Endothelial cell of hepatic sinusoid (primary cell): ENCODE data around the gene MYOF.

ENCODE experiments used
- in situ Hi-C: cut with HindIII; loops from 2 replicates; pipeline ENCODE4 v1.10.0; 2017; ENCODE audit warnings: low sequenced_read_pairs

Gene MYOF

DNA sequence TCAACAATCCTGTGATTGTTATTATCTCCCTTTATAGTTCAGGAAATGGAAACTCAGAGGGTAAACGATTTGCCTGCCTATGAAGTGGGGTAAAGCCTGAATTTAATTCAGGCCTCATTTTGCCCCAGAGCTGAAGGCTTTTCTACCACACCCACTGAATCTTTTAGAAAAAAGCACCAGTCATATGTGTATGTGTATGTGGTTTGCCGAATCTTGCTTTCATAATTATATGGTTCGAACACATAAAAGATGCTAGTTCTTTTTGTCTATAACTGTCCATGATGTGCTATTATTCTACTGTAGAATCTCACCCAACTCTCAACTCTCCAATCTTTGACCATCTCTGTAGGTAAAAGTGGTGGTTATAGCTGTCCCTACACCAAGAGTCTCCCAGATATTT lies 83.6 kb downstream of the MYOF start:
- in situ Hi-C loops: no loop called here

GRCh38 chr10:93397020-93397419 lies 85.1 kb downstream of the MYOF start:
- in situ Hi-C loops: no loop called here

- in situ Hi-C loops: no loop called here
These were observed 88.9 kb downstream of the MYOF start for GRCh38 chr10:93393211-93393610.

GRCh38 chr10:93392121-93392520 lies 90.0 kb downstream of the MYOF start:
- in situ Hi-C loops: no loop called here

GRCh38 chr10:93390306-93391090 lies 91.6 kb downstream of the MYOF start:
- in situ Hi-C loops: no loop called here

DNA sequence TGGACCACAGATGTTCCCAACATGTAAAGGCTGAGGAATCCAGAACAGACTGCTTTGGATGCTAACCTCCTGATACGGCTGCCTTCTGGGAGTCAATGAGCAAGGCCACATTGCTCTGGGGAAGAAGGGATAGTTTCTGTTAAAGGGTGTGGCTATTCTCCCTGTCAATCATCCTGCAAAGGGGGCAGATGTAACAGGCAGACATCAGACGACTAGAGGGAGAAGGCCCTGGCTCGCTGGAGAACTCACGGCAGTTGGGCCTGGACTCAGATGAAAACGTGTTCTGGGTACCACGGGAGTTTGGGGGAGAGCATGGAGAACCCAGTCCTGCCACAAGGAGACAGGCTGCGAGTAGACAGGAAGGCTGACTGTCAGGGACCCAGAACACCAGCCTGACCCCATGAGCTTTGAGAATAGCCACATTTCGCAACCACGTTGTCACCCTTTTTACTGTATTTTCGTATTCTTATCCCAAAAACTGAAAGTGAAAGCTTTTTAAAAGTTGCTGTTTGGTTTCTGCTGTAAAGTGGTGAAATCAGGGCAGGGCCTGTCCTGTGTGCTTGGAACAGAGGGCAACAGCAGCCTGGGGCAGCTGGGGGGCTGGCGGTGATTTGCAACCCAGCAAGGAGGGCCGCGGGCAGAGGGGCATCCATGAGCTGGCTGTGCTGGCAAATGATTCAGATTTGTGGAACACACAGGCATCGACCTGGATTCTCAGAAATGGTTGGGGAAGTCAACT lies 95.3 kb downstream of the MYOF start:
- in situ Hi-C loops: loop anchor here (10.0 kb wide), 1 partner anchor 78 kb away; no protein-coding TSS in a partner anchor

DNA sequence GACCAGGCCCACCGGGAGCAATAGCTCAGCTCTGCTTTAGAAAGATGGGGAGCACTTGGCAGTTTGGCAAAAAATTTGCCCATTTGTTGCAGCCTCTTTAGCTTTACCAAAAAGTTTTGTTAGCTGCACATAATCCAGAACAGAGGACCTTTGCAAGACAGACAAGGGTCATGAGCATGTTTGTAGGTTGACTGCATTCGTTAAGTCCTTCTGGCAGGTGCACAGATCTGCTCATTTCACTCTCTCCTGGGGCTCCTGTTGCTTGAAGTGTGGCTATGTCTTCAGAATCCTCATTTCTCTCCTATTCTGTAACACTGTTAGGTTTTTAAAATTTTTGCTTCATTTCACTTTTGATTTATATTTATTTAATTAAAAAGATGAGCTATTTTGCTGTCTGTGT lies 96.8 kb downstream of the MYOF start:
- in situ Hi-C loops: loop anchor here (10.0 kb wide), 1 partner anchor 79 kb away; no protein-coding TSS in a partner anchor

DNA sequence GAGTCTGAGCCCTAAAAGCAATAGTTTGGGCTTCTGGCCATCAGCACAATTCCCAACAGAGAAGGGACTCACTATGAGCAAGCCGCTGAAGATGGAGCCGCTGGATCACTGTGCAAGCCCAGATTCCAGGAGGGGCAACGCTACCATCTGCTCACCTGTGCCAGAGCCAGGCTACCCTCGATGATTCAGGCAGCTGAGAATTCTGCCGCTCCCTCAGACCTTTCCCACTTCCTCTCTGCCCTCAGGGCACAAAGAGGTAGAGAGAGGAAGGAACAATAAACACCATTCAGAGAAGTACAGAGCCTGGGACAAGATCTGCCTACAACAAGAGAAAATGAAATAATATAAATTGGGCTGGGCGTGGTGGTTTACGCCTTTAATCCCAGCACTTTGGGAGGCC lies 98.1 kb downstream of the MYOF start:
- in situ Hi-C loops: loop anchor here (10.0 kb wide), 1 partner anchor 81 kb away; no protein-coding TSS in a partner anchor

DNA sequence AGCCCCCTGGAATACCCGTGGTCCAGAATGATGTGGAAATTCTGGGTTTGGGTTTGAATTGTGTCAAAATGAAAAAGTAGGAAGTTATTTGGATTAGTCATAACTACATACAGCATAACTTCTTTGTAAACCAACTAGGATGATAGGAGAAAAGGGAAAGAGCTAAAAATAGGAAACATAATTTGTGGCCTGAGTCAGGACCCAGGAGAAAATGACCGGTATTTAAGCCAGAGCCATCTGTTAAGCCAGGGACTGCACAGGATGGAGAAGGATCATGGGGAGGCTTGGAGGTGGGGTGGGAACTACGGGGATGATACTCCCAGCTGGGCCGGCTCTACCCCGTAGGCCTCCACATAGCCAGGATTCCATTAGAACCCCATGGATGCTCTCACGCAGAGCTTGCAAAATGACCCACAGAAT lies 98.6 kb downstream of the MYOF start:
- in situ Hi-C loops: loop anchor here (10.0 kb wide), 1 partner anchor 81 kb away; no protein-coding TSS in a partner anchor

DNA sequence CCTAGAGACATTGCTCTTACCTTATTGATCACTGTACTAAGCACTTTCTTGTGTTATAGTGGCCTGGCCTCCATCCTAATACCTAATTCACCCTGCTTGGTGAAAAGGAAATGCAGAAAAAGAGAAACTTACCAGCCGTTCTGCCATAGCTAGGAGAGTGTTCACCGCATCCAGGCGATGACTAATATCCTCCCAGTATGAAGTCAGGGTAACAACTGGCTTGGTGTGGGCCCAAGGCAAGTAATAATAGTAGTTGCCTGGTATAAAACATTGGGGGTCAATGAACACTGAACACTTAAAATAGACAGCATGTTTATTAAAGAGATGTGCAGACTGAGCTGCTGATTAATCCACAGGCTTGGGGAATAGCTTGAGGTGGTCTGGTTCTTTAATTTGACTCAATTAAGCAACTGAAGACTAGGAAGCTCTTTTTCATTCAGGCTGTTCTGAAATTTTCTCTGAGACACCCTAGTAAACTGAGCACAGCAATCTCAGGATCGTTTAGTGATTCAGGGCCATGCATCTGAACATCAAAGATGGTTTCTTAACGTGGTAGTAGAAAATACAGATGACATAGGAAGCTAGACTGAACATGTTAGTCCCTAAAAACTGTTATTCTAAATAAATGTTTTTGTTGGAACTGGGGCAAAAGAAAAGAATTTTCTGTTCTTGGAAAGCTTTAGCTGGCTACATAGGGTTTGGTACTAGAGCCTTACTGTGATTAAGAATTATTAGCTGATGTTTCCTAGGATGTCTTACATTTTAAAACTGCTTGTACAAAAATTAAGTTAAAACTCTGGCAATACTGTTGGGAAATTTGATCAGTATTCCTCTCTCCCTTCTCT lies 102.2 kb downstream of the MYOF start:
- in situ Hi-C loops: loop anchor here (10.0 kb wide), 1 partner anchor 85 kb away; no protein-coding TSS in a partner anchor

DNA sequence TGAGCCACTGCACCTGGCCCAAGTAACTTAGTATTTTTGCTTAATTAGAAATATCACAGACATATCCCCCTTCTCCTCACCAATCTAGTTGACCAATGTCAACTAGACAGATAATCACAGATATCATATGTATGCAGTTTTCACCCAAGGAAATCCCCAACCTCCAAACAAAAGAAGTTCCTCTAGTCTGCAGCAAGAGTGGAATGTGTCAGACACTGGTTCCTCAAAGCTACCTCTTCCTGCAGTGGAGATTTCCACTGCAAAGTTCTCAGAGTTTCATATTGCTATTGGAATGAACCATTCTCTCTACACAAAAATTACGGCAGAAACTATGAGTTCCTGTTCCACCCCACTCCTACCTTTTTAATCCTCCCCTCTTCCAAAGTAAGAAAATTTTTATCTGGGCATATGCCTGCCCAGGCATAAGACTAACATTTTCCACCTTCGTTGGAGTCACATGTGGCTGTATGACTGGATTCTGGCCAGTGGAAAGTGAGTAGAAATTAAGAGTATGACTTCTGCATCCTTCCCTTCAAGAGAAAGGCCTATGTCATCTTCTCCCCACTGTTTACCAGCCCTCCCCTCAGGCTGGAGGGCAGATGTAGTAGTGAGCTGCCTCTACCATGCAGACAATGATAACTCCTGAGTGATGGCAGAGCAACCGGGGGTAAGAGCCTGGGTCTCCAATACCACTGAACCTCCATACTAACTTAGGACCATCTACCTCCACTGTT lies 103.0 kb downstream of the MYOF start:
- in situ Hi-C loops: no loop called here

DNA sequence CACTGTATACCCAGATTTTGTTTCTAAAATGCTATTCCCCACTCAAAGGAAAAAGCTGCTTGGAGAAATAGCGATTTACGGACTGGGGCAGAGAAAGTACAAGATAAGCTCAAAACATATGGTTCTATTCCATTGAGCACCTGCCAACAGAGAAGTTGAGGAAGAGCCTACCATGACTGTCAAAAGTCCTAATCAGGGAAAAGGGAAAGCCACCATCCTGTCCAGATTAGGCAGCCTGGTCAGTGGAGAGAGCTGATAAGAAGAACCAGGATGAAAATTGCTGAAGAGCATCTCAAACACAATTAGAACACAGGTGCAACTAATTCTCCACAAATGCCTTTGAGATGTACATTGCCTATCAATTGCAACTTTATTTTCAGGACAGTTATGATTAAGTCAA lies 104.1 kb downstream of the MYOF start:
- in situ Hi-C loops: no loop called here

GRCh38 chr10:93376372-93377293 lies 105.5 kb downstream of the MYOF start:
- in situ Hi-C loops: no loop called here

DNA sequence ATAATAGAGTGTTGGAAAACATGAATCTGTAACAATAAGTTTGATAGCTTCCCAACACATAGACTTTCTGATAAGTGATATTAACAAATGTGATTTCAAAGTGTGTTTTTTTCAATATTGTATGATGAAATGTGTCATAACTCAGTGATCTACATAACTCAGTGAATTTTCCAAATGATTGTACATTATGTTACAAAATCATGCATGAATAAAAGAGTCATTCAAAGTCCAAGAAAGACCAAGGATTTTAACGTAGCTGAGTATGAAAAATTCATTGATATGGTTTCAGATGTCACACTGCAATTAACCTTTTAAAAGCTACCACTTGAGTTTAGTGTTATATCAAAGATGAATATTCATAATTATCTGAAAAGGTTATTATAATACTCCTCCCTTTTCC lies 111.2 kb downstream of the MYOF start:
- in situ Hi-C loops: no loop called here

DNA sequence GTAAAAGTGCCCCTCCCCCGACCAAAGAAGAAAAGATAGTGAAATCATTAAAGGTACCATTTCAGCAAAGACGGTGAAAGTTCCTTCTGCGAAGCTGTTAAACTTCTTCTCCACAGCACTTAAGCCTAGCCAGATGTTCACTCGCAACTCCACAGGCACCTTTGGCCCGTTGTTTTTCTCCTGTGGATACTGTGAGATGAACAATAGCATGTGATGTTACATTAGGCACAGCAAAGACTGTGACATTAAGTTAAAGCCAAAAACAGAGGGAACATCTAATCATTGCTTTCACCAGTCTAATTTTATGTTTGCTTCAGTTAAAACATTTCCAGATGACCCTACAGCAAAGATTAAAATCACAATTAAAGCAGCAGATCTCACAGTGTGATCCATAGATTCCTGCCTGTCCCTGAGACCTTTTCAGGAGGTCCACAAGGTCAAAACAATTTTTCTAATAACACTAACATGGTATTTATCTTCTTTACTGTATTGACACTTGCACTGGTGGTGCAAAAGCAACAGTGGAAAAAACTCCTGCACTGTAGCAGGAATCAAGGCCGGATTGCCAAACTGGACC lies 112.5 kb downstream of the MYOF start:
- in situ Hi-C loops: no loop called here

- in situ Hi-C loops: no loop called here
These were observed 113.9 kb downstream of the MYOF start for GRCh38 chr10:93368210-93368609.

DNA sequence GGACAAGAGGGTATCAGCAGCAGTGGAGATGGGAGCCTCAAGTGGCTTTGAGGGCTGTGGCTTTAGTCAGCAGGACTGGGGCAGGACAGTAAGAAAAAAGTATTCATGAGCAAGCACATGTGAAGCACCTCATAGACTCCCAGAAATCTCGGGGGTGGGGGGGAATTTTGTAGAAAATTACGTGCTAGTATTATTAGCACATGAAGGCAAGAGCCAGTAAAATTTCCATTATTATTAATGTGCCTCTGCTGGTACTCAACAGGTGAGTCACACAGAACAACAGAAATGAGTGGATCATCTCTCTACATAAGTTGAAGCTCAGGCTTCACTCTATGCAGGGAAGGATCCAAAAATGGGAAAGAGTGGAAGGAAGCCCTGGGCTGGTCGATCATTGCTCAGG lies 114.5 kb downstream of the MYOF start:
- in situ Hi-C loops: no loop called here

DNA sequence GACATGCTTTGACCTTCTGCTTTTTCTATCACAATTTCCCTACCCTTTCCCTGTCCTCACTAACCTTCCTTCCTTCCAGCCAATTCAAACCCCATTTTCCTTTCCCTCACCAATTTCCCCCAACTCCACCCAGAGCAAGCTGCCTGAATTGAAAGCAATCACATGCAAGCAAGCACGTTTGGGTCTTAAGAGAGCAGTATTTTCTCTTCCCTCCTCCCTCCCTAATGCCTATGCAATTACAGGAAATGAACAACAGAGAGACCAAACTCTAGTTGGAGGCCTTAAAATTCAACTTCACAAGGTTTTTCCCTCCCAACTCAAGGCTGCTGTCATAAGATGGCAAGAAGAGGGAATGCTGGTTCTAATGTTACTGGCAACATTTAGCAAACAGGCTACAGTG lies 117.2 kb downstream of the MYOF start:
- in situ Hi-C loops: no loop called here
